Kidney (tissue), 14 donors: ENCODE data around the gene TGFB1. TPM values are rescaled to one million over a fixed set of nuclear protein-coding genes. Genes with fewer than 3 reads are reported as not detected.
"Not testable (repeated sequence)": the region's sequence is repeated elsewhere in the genome, so short reads cannot be mapped to it uniquely, and the experiment has no call there.

Experiments used
- DNase-seq, 5 donors: peaks; one replicate each; pipeline ENCODE4 v3.0.0-alpha.2; 2013 to 2020
- FAIRE-seq: peaks from 2 replicates; lab custom pipeline; 2012; peaks lifted over from hg19 to GRCh38; lab: Jason Lieb, UNC
- H3K27ac ChIP-seq, 2 donors: one replicate each; pipeline ENCODE4 v1.7.0; 2013; ENCODE audit warnings: low read depth in 2 of 2, low read length in 2 of 2, inconsistent platforms in 1 of 2
- H3K27me3 ChIP-seq: one replicate; pipeline ENCODE4 v1.7.1; 2013; ENCODE audit warnings: low read length, inconsistent platforms; ENCODE audit not compliant: control insufficient read depth, insufficient read depth
- H3K36me3 ChIP-seq, 3 donors: one replicate each; pipeline versions ENCODE4 v1.7.0 to v1.7.1; 2013; ENCODE audit warnings: low read length in 3 of 3, control low read depth in 1 of 3, inconsistent platforms in 1 of 3; ENCODE audit not compliant: insufficient read depth in 3 of 3, control insufficient read depth in 2 of 3
- H3K4me1 ChIP-seq, 3 donors: one replicate each; pipeline versions ENCODE4 v1.7.0 to v1.7.1; 2013; ENCODE audit warnings: low read length in 3 of 3, inconsistent platforms in 1 of 3, low read depth in 1 of 3; ENCODE audit not compliant: control insufficient read depth in 2 of 3, insufficient read depth in 2 of 3
- H3K4me3 ChIP-seq, 3 donors: one replicate each; pipeline versions ENCODE4 v1.7.0 to v1.8.1; 2013; ENCODE audit warnings: low read length in 3 of 3, control low read depth in 1 of 3, inconsistent platforms in 1 of 3
- H3K9ac ChIP-seq, 3 donors: one replicate each; pipeline versions ENCODE4 v1.7.0 to v1.7.1; 2013; ENCODE audit warnings: low read length in 3 of 3, control low read depth in 1 of 3, inconsistent platforms in 1 of 3
- H3K9me3 ChIP-seq, 3 donors: one replicate each; pipeline versions ENCODE4 v1.7.0 to v1.7.1; 2013; ENCODE audit warnings: low read length in 3 of 3, control low read depth in 1 of 3, inconsistent platforms in 1 of 3; ENCODE audit not compliant: control insufficient read depth in 2 of 3, insufficient read depth in 1 of 3
- CTCF ChIP-seq: IDR thresholded peaks from 3 replicates; pipeline ENCODE4 v1.5.1; 2012; ENCODE audit warnings: mild to moderate bottlenecking, moderate library complexity, borderline replicate concordance; ENCODE audit not compliant: insufficient read depth; ENCODE audit errors: extremely low read depth
- intact Hi-C: fragments of 100-400 bp; cut with DNase I; formaldehyde crosslinking; loops from one replicate; pipeline ENCODE4 v1.11.1; 2022
- polyA plus RNA-seq: library from polyadenylated mRNA; stranded (reverse); fragments of 350-450 nt; fragmentation: Illumina TruSeq; extraction: RNeasy Lipid Tissue Mini Kit (QIAGEN cat#74804); gene quantifications from one replicate; pipeline ENCODE4 v1.2.3, GENCODE V29; 2014; ENCODE audit warnings: low read depth, low replicate concordance; ENCODE audit not compliant: insufficient read depth
- total RNA-seq: library from RNA; stranded (reverse); fragmentation: NEBNext Ultra II Directional; extraction: Animal tissue kit (Norgen Biotek cat#: 25700); gene quantifications from one replicate; pipeline ENCODE4 v1.2.1, GENCODE V29; 2021
- donor health status: control.
- donor health status: control.
- donor health status: control.
- donor health status: control.
- donor health status: control.
- donor health status: DM: yes; HTN: yes; CAD: no.
- donor health status: Normal renal cell carcinoma (clear cell type).

Gene TGFB1
- total and polyA plus RNA-seq, 2 donors from 2014 or later, result 19.1 to 48.0 TPM

GRCh38 chr19:41296433-41296871 is 57.3 kb downstream of the TGFB1 start:
- no peak for FAIRE-seq
- H3K27ac ChIP-seq, result no peak overlapping the region
- intact Hi-C loops, result no loop called here
- DNase-seq, result no peak
- no peaks in the 10 kb centered on the region for H3K27me3 ChIP-seq
- no peak for TF ChIP-seq CTCF
- H3K4me1 ChIP-seq, result peaks cover 0 to 20% (median 4%) of the 10 kb centered on the region in 3 donors
- H3K4me3 ChIP-seq, result no peak overlapping the region
- no peak overlapping the region for H3K9ac ChIP-seq
- H3K9me3 ChIP-seq, result no peaks in the 10 kb centered on the region
- H3K36me3 ChIP-seq, result peaks cover 22 to 92% (median 81%) of the 10 kb centered on the region in 3 donors

GRCh38 chr19:41295499-41295898 is 58.2 kb downstream of the TGFB1 start:
- Histone ChIP-seq H3K9ac (no peak overlapping the region), H3K27ac (no peak overlapping the region), H3K36me3 (peaks cover 25 to 88% (median 79%) of the 10 kb centered on the region in 3 donors), H3K4me3 (no peak overlapping the region), H3K9me3 (no peaks in the 10 kb centered on the region), H3K4me1 (peaks cover 0 to 20% (median 4%) of the 10 kb centered on the region in 3 donors), H3K27me3 (no peaks in the 10 kb centered on the region)
- DNase-seq (no peak), FAIRE-seq (no peak)
- TF ChIP-seq CTCF, result no peak
- intact Hi-C loops, result no loop called here

- TF ChIP-seq CTCF, result no peak
- Histone ChIP-seq H3K9ac (no peak overlapping the region), H3K9me3 (no peaks in the 10 kb centered on the region), H3K4me1 (peaks cover 0 to 15% (median 4%) of the 10 kb centered on the region in 3 donors), H3K27me3 (no peaks in the 10 kb centered on the region), H3K27ac (no peak overlapping the region), H3K4me3 (no peak overlapping the region), H3K36me3 (peaks cover 25 to 79% (median 71%) of the 10 kb centered on the region in 3 donors)
- FAIRE-seq, result no peak
- no peak for DNase-seq
- intact Hi-C loops, result no loop called here
These were observed 59.3 kb downstream of the TGFB1 start for GRCh38 chr19:41294393-41294792.

- peaks cover 20 to 48% (median 44%) of the 10 kb centered on the region in 3 donors for H3K36me3 ChIP-seq
- H3K27ac ChIP-seq, FAIRE-seq, H3K9me3 ChIP-seq, H3K9ac ChIP-seq, intact Hi-C loops, H3K27me3 ChIP-seq, H3K4me3 ChIP-seq, H3K4me1 ChIP-seq, DNase-seq: not testable (repeated sequence)
These were observed 63.9 kb downstream of the TGFB1 start for GRCh38 chr19:41289814-41290213.
